HG03442 (cell line): ENCODE data around the gene GRID1.

Experiments
- ATAC-seq: cut with Tn5 transposase; IDR thresholded peaks from one replicate; pipeline ENCODE4 v1.9.1; 2021; ENCODE audit warnings: mild to moderate bottlenecking, moderate library complexity; ENCODE audit not compliant: unreplicated experiment

The GRID1 gene

GRCh38 chr10:86155054-86155921 lies 211.3 kb downstream of the GRID1 start:
- no peak for ATAC-seq

DNA sequence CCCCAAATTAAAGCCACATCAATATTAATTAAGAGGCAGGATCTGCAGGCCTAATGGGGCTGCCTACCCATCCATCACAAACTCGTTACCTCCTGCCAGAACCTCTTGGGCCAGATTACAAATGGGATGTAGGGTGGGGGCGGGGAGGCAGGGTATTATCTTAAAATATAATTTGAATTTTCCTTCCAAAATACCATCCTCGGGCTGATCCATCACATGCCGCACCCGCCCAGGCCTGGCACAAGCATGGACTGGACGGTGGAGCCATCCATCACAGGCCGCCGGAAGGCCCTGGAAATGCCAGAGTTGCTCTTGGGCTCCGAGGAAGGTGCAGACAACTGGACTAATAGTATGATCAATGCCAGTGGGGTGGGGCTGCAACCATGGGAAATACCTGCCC lies 212.8 kb downstream of the GRID1 start:
- ATAC-seq: no peak

DNA sequence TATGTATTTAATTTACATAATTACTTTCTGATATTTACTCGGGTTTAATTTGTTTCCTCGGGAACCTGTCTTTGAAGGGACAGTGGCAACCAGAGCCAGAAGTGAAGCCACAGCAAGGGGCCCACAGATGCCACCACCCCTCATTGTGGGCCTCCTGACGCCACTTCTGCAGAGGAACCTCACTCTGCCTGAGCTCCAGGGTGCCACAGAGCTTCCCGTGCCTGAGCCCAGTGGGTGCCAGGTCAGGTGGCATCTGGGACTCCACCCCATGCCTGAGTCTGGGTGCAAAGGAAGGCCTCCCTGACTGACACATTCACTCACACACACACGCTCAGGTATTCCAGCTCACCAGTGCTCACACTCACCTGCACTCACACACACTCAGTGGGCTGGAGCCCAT lies 213.7 kb downstream of the GRID1 start:
- ATAC-seq: no peak

DNA sequence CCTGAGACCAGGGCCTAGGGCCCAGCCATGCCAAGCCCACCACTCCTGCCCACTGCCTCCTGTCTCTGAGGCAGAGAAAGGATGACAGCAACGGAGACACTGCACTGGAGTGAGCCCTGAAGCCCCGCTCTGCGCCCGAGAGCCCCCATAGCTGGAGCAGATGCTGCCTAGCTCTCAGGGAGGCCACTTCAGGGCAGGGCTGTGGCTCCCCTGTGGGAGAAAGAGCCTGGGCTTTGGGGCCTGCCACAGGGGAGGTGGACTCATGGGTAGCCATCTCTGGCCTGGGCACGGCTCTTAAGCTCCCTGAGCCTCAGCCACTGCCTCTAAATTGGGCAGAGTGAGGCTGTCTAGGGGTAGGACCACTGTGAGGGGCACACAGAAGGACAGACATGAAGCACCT lies 214.2 kb downstream of the GRID1 start:
- ATAC-seq: no peak

DNA sequence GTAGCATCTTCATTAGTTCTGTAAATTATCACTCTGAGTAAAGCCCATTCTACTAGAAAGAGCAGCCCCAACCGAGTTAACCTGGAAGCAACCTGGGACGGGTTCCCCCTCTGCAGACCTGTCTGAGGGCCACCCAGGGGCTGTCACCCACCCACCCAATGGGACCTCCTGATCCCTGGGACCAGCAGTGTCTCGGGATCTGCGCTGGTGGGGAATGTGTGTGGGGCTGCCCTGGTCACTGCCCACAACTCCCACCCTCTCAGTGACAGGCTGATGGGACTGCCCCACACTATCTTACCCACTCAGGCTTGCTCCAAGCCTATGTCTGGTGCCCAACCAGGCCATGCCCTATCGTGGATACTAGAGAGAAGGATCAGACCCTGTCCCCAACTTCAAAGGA lies 215.0 kb downstream of the GRID1 start:
- ATAC-seq: no peak

DNA sequence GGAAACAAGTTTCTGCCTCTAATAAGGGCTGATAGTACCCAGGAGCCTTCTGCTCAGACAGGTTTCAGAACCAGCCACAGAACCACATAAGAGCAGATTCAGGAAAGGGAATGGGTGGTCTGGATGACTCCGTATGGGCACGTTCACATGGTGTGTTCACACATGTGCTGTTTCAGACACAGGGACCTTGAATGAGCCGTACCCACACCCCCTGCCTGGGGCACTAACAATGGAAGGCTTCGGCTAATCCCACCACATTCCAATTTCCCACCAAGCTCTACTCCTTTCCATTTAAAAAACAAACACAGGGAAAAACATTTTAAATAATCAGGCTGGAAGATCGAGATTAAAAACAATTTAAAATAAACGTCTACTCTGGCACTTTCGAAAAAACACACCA lies 217.3 kb downstream of the GRID1 start:
- ATAC-seq: no peak

DNA sequence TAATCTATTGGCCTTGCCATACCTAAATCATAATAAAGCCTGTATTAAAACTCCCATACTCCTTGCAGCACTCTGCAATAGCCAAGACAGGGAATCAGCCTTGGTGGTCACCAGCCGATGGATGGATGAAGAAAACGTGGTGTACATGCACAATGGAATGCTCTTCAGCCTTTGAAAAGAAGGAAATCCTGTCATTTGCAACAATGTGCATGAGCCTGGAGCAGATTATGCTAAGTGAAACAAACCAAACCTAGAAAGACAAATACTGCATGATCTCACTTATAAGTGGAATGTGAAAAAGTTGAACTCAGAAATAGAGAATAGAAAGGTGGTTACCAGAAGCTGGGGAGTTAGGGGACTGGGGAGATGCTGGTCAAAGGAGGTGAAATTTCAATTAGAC lies 218.5 kb downstream of the GRID1 start:
- ATAC-seq: no peak

GRCh38 chr10:86144301-86144700 lies 222.3 kb downstream of the GRID1 start:
- no peak for ATAC-seq

DNA sequence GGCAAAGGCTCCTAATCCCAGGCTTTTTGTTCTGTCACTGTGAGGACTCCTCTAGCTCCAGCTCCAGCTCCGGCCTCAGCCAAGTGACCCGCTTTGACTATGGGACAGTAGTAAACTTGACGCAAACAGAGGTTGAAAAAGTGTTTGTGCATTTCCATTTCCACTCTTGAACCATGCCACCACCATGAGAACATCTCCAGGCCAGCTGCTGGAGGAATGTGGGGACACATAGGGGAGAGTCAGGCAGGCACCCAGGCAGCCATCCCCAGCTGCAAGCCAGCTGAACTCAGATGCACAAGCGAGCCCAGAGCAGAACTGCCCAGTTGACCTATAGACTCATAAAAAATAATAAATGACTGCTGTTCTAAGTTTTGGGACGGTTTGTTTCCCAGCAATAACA lies 224.7 kb downstream of the GRID1 start:
- no peak for ATAC-seq

DNA sequence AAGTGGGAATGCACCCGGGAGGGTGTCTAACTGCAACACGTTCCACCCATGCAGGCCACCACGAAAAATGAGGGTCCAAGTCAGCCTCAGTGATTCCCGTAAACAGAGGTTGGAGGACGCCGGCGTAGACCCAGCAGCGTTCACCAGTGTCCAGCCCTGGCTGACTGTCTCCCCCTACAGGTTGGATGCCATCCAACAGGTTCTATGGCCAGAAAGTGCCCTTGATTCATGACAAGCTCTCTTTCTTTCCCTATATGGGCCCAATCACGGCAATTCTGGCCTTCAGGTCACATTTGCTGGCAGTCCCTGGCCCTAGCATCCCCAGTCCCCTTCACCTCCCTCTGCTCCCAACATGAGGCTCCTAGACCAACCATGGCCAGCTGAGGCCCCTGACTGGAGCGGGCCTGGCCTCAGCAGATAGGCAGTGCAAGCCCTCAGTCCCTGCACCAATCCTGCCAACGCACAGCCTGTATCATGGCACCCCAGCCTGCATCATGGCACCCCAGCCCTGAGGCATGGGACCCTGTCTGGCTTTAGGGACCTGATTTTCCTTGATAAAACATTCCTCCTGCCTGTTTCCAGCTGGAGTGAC lies 227.4 kb downstream of the GRID1 start:
- peak; percentile 71 for ATAC-seq

DNA sequence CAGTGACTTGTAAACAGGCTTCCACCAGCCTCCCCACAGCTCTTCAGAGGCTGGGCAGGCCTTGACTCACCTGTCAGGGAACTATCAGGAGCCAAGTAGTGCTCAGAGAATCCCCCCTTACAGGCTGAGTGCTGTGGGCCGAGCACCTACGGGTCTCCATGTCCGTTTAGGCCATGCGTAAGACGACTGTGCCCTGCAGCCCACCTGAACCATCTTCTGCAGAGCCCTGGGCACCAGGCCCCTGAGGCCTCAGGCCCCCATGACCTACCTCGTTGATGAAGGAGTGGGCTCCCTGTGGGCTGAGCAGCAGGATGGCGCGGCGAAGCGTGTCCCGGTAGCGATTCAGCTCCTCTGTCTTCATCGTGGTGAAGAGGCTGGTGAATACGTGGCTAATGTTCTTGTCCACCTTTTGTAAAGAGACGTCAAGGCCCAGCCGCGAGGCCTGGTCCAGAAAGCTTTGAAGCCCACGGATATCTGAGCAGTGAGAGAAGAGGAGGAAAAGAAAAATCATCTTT lies 228.0 kb downstream of the GRID1 start:
- ATAC-seq: no peak

- no peak for ATAC-seq
Observed at GRCh38 chr10:86137561-86137960, 229.0 kb downstream of the GRID1 start.

DNA sequence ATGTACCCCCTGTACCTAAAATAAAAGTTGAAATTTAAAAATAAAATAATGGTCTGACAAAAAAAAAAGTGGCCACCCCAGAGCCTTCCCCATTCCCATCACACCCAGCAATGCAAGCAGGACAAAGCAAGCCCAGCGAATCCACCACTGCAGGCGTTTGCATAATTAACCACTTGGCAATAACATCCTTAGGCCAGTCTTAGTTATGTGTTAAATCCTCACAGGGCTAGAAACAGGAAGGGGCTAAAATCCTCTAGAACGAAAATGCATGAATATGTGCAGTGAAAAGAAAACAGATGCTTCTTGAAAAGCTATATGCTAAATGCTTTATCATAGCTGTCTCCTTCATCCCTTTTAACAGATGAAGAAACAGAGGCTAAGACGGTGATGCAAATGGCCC lies 229.7 kb downstream of the GRID1 start:
- no peak for ATAC-seq

- ATAC-seq: no peak
Observed at GRCh38 chr10:86135191-86135590, 231.4 kb downstream of the GRID1 start.

GRCh38 chr10:86130737-86131475 lies 235.7 kb downstream of the GRID1 start:
- ATAC-seq: no peak

DNA sequence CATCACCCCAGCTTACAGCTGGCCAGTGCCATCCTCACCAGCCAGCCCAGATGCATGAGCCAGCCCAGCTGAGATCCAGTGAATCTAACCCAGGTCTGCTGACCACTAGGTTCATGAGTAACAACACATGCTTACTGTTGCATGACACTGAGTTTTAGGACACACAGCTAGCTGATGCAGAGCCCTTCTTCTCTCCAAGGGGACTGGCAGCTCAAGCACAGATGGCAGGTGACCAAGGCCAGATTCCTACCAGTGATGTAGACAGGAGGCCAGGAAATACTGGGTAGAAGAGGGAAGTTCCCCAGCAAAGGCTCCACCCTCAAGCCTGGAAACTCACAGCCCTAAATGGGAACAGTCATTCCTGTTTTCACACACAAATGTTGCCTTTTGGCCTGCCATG lies 236.6 kb downstream of the GRID1 start:
- no peak for ATAC-seq

- ATAC-seq: no peak
Observed at GRCh38 chr10:86128360-86128759, 238.2 kb downstream of the GRID1 start.

DNA sequence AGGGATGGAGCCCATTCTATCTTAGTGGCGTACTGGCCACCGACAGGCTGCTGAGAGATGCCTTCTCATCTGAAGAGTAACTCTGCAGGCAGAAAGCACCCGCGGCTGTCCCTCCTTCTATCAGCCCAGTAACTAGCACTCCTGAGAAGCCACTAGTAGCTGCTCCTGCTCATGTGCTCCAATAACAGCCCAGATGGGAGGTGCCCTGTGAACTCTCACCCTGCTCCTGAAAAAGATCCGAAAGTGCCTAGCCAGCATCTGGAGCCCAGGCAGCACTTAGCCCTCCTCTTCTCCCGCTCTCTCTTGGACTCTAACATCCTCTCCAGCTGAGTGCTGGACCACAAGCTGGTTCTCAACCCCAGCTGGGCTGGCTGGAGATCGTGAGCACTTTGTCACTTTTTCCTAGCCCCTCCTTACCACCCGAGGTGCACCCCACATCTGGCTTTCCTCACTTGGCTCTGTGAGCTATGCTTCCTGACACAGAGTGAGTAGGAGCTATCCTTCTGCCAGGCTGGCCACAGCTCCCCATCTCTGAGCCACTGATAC lies 239.2 kb downstream of the GRID1 start:
- ATAC-seq: no peak

- ATAC-seq: no peak
Observed at GRCh38 chr10:86124734-86125133, 241.9 kb downstream of the GRID1 start.

- no peak for ATAC-seq
Observed at GRCh38 chr10:86123715-86124114, 242.9 kb downstream of the GRID1 start.

- no peak for ATAC-seq
Observed at GRCh38 chr10:86123304-86123703, 243.3 kb downstream of the GRID1 start.
